ENCODE results near the gene CIRBP. TPM values are rescaled to one million over a fixed set of nuclear protein-coding genes. Genes with fewer than 3 reads are reported as not detected.

The CIRBP gene
- total RNA-seq, 1 experiment from 2014 or later = 66.6 TPM

DNA sequence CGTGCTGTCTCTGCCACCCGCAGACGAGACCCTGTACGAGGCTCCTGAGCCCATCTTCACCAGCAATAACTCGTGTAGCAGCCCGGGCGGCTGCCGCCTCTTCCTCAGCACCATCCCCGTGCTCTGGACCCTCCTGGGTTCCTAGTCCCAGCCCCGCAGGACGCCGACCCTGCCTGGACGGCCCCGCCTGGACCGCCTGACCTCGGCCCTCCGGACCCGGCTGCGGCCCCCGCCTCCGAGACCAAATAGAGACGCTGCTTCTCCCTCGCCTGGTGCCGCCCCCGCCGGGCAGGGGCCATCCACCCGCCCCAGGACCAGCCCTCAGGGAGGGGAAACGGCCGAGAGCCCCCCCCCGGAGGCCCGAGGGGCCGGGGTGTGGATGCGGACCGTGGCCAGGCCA is 30.7 kb downstream of the CIRBP start:
- ChIA-PET POLR2A (no interaction called here), CTCF (no interaction called here)
- Histone ChIP-seq H3K36me3 (ENCODE audit: control insufficient read depth, insufficient read depth, low read length) (no peaks in the 10 kb centered on the region), H3K27me3 (ENCODE audit: control insufficient read depth, insufficient read depth, low read length) (no peaks in the 10 kb centered on the region), H3K4me3 (ENCODE audit: low read depth in 2 of 2, low read length in 2 of 2) (no peak overlapping the region), H3K9me3 (ENCODE audit: control insufficient read depth, insufficient read depth, low read depth, low read length) (no peaks in the 10 kb centered on the region), H3K4me1 (ENCODE audit: control insufficient read depth, insufficient read depth, low read length) (no peaks in the 10 kb centered on the region), H3K27ac (ENCODE audit: low read length) (no peak overlapping the region)
- intact Hi-C loops (cut with micrococcal nuclease; ENCODE audit: unreplicated experiment) (no loop called here), in situ Hi-C loops (cut with HindIII; ENCODE audit: low pct_unique_long_range_greater_than_20kb, low sequenced_read_pairs) (no loop called here)
- ATAC-seq (no peak), DNase-seq (ENCODE audit: low read depth, low spot score) (no peak)
- TF ChIP-seq, protein P1, sequence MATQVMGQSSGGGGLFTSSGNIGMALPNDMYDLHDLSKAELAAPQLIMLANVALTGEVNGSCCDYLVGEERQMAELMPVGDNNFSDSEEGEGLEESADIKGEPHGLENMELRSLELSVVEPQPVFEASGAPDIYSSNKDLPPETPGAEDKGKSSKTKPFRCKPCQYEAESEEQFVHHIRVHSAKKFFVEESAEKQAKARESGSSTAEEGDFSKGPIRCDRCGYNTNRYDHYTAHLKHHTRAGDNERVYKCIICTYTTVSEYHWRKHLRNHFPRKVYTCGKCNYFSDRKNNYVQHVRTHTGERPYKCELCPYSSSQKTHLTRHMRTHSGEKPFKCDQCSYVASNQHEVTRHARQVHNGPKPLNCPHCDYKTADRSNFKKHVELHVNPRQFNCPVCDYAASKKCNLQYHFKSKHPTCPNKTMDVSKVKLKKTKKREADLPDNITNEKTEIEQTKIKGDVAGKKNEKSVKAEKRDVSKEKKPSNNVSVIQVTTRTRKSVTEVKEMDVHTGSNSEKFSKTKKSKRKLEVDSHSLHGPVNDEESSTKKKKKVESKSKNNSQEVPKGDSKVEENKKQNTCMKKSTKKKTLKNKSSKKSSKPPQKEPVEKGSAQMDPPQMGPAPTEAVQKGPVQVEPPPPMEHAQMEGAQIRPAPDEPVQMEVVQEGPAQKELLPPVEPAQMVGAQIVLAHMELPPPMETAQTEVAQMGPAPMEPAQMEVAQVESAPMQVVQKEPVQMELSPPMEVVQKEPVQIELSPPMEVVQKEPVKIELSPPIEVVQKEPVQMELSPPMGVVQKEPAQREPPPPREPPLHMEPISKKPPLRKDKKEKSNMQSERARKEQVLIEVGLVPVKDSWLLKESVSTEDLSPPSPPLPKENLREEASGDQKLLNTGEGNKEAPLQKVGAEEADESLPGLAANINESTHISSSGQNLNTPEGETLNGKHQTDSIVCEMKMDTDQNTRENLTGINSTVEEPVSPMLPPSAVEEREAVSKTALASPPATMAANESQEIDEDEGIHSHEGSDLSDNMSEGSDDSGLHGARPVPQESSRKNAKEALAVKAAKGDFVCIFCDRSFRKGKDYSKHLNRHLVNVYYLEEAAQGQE (IDR thresholded peaks at IDR 0.05; ENCODE audit: insufficient read depth in 1 of 2, low read depth in 2 of 2, low read length in 1 of 2) = no peak
- no TSS peak for BruUV-seq (replicated peaks)

DNA sequence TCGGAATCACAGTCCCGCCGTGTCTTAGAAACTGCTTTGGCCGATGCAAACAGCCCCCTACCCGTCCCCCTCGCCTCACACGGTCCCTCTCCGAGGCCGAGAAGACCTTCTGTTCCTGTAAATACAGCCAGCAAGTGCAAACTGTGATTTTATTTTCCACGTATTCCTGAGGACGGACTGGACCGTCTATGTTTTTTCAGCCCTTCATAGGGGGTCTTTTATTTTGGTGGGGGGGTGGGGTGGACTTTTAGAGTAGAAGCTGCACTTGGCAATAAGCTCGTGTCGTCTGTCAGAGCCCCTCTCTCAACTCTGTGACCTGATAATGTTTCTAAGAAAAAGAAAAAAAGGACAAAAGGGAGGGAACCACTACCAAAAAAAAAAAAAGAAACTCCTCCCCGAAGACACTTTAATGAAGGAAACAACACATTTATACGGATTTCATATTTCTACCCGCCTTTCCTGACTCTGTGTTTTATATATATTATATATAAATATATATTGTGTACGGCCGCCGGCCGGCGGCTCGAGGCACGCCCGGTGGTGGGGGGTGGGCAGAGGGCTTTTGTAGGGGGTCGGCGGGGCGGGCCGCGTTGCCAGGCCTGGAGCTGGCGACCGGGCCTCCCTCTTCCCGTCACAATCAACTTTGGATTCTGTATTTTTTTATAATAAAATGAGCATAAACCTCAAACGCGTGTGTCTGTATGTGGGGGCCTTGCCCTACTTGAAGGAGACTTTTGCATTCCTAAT is 31.8 kb downstream of the CIRBP start:
- Histone ChIP-seq H3K27me3 (ENCODE audit: control insufficient read depth, insufficient read depth, low read length) (no peaks in the 10 kb centered on the region), H3K9me3 (ENCODE audit: control insufficient read depth, insufficient read depth, low read depth, low read length) (no peaks in the 10 kb centered on the region), H3K36me3 (ENCODE audit: control insufficient read depth, insufficient read depth, low read length) (no peaks in the 10 kb centered on the region), H3K27ac (ENCODE audit: low read length) (no peak overlapping the region), H3K4me3 (ENCODE audit: low read depth in 2 of 2, low read length in 2 of 2) (no peak overlapping the region), H3K4me1 (ENCODE audit: control insufficient read depth, insufficient read depth, low read length) (no peaks in the 10 kb centered on the region)
- in situ Hi-C loops (cut with HindIII; ENCODE audit: low pct_unique_long_range_greater_than_20kb, low sequenced_read_pairs) = no loop called here
- intact Hi-C loops (cut with micrococcal nuclease; ENCODE audit: unreplicated experiment) = no loop called here
- BruUV-seq (replicated peaks) = no TSS peak
- POLR2A ChIA-PET = no interaction called here
- TF ChIP-seq TCF7L2 (IDR thresholded peaks at IDR 0.05; ENCODE audit: low read depth, low read length) (no peak), SIN3A (IDR thresholded peaks at IDR 0.05; ENCODE audit: borderline replicate concordance, insufficient read depth, low read depth, low read length) (no peak), POLR2AphosphoS5 (IDR thresholded peaks at IDR 0.05; ENCODE audit: low read depth, low read length) (no peak)
- TF ChIP-seq, protein P2, sequence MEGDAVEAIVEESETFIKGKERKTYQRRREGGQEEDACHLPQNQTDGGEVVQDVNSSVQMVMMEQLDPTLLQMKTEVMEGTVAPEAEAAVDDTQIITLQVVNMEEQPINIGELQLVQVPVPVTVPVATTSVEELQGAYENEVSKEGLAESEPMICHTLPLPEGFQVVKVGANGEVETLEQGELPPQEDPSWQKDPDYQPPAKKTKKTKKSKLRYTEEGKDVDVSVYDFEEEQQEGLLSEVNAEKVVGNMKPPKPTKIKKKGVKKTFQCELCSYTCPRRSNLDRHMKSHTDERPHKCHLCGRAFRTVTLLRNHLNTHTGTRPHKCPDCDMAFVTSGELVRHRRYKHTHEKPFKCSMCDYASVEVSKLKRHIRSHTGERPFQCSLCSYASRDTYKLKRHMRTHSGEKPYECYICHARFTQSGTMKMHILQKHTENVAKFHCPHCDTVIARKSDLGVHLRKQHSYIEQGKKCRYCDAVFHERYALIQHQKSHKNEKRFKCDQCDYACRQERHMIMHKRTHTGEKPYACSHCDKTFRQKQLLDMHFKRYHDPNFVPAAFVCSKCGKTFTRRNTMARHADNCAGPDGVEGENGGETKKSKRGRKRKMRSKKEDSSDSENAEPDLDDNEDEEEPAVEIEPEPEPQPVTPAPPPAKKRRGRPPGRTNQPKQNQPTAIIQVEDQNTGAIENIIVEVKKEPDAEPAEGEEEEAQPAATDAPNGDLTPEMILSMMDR (IDR thresholded peaks at IDR 0.05) = no peak
- TF ChIP-seq, protein P1 (IDR thresholded peaks at IDR 0.05; ENCODE audit: insufficient read depth in 1 of 2, low read depth in 2 of 2, low read length in 1 of 2) = no peak
- no peak for ATAC-seq
- DNase-seq (ENCODE audit: low read depth, low spot score) = no peak
- CTCF ChIA-PET = no interaction called here

All from Panc1 (cell line).